GM23248 (cell line): Measurements from ENCODE around the gene E2F3. TPM values are rescaled to one million over a fixed set of nuclear protein-coding genes. Genes with fewer than 3 reads are reported as not detected.

Experiments
- DNase-seq: peaks from one replicate; pipeline ENCODE4 v3.0.0-alpha.2; 2015
- H2AFZ ChIP-seq: fragments of 200-600 bp; sonication (generic); 2 replicates; pipeline ENCODE4 v1.6.1; 2016; ENCODE audit warnings: antibody characterized with exemption
- H3F3A ChIP-seq: fragments of 200-600 bp; sonication (generic); 2 replicates; pipeline ENCODE4 v1.6.1; 2016; ENCODE audit warnings: mild to moderate bottlenecking, antibody characterized with exemption, mixed run types; ENCODE audit not compliant: insufficient read depth
- H3K27ac ChIP-seq: fragments of 200-600 bp; sonication (generic); 2 replicates; pipeline ENCODE4 v1.5.1; 2016; ENCODE audit warnings: mild to moderate bottlenecking
- H3K27me3 ChIP-seq: fragments of 200-600 bp; sonication (generic); replicated peaks from 2 replicates; pipeline ENCODE4 v1.6.1; 2016; ENCODE audit warnings: mild to moderate bottlenecking; ENCODE audit not compliant: insufficient read depth
- H3K36me3 ChIP-seq: fragments of 200-600 bp; sonication (generic); 2 replicates; pipeline ENCODE4 v1.6.1; 2016; ENCODE audit warnings: low read depth, mild to moderate bottlenecking
- H3K4me1 ChIP-seq: fragments of 200-600 bp; sonication (generic); 2 replicates; pipeline ENCODE4 v1.6.1; 2016; ENCODE audit warnings: mild to moderate bottlenecking; ENCODE audit not compliant: insufficient read depth
- H3K4me2 ChIP-seq: fragments of 200-600 bp; sonication (generic); one replicate; pipeline ENCODE4 v1.6.1; 2016; ENCODE audit warnings: mild to moderate bottlenecking; ENCODE audit not compliant: unreplicated experiment
- H3K4me3 ChIP-seq: fragments of 200-600 bp; sonication (generic); 2 replicates; pipeline ENCODE4 v1.5.1; 2016; ENCODE audit warnings: mild to moderate bottlenecking
- H3K79me2 ChIP-seq: fragments of 200-600 bp; sonication (generic); 2 replicates; pipeline ENCODE4 v1.6.1; 2016; ENCODE audit warnings: mild to moderate bottlenecking; ENCODE audit not compliant: insufficient read depth
- H3K9ac ChIP-seq: fragments of 200-600 bp; sonication (generic); 2 replicates; pipeline ENCODE4 v1.6.1; 2016; ENCODE audit warnings: mild to moderate bottlenecking
- H3K9me2 ChIP-seq: fragments of 200-600 bp; sonication (generic); 2 replicates; pipeline ENCODE4 v1.6.1; 2016; ENCODE audit warnings: mixed run types, mild to moderate bottlenecking, moderate library complexity; ENCODE audit not compliant: insufficient read depth
- H3K9me3 ChIP-seq: fragments of 200-600 bp; sonication (generic); one replicate; pipeline ENCODE4 v1.6.1; 2017; ENCODE audit warnings: low read depth
- H4K20me1 ChIP-seq: fragments of 200-600 bp; sonication (generic); 2 replicates; pipeline ENCODE4 v1.6.0; 2016; ENCODE audit not compliant: insufficient read depth
- EZH2 ChIP-seq: fragments of 200-600 bp; sonication (generic); IDR thresholded peaks from 2 replicates; pipeline ENCODE4 v1.6.1; 2018; ENCODE audit warnings: antibody characterized with exemption, mild to moderate bottlenecking; ENCODE audit not compliant: insufficient read depth, poor library complexity, severe bottlenecking
- EZH2phosphoT487 ChIP-seq: fragments of 200-600 bp; sonication (generic); IDR thresholded peaks from 2 replicates; pipeline ENCODE4 v1.6.1; 2018; ENCODE audit warnings: antibody characterized with exemption, moderate library complexity, mild to moderate bottlenecking, low read depth; ENCODE audit not compliant: insufficient read depth
- WGBS, 2 experiments: methylation state at CpG; one replicate each; pipeline ENCODE4 v1.1.6; 2015 to 2017; ENCODE audit warnings: low lambda C conversion rate in 2 of 2, low coverage in 1 of 2; ENCODE audit errors: missing lambda C conversion rate in 2 of 2; 5-methylcytosine and 5-hydroxymethylcytosine counted together
- in situ Hi-C: fragments of 300-500 bp; cut with MboI; formaldehyde crosslinking; loops from 2 replicates; pipeline ENCODE4 v1.15.0; 2020
- polyA plus RNA-seq: library from polyadenylated mRNA; unstranded; fragments of >200 nt; fragmentation: Nextera tagmentation; extraction: Ambion mirVana; gene quantifications from 2 replicates; pipeline ENCODE4 v1.2.1, GENCODE V29; 2016
- total RNA-seq: library from RNA; depleted of rRNA; stranded (reverse); fragments of >200 nt; shearing (Covaris generic); gene quantifications from 2 replicates; pipeline ENCODE4 v1.2.3, GENCODE V29; 2014

E2F3 gene
- total and polyA plus RNA-seq, 2 experiments from 2014 or later: 4.1 to 7.0 TPM

- no peaks in the 10 kb centered on the region for H3K9me2 ChIP-seq
- in situ Hi-C loops: no loop called here
- H3K4me3 ChIP-seq: no peak overlapping the region
- H3K27me3 ChIP-seq: no peaks in the 10 kb centered on the region
- peak overlapping the region; percentile 34 for H3K27ac ChIP-seq
- H2AFZ ChIP-seq: no peak overlapping the region
- H3K9ac ChIP-seq: no peak overlapping the region
- H3F3A ChIP-seq: peaks cover 7% of the 10 kb centered on the region; the same call in 1 of the 2 replicates
- peak; percentile 71 for DNase-seq
- 0 out of 2 replicates have a peak, but pooled peaks cover 22% of the 10 kb centered on the region for H3K4me1 ChIP-seq
- 80 to 85% methylated on average over 5 of the region's 5 CpGs for WGBS, 2 experiments
- no peak for TF ChIP-seq EZH2phosphoT487
- TF ChIP-seq EZH2: no peak
- H3K9me3 ChIP-seq: no peaks in the 10 kb centered on the region
- H3K36me3 ChIP-seq: peaks cover 3% of the 10 kb centered on the region; the same call in 1 of the 2 replicates
- H3K4me2 ChIP-seq: no peak overlapping the region
- peaks cover 100% of the 10 kb centered on the region for H3K79me2 ChIP-seq
- H4K20me1 ChIP-seq: 0 out of 2 replicates have a peak, but pooled peaks cover 4% of the 10 kb centered on the region
Observed at GRCh38 chr6:20444786-20445271, 43.1 kb downstream of the E2F3 start.

- H3K4me2 ChIP-seq: no peak overlapping the region
Observed at GRCh38 chr6:20447157-20447556, 45.5 kb downstream of the E2F3 start.

GRCh38 chr6:20447581-20448132, 46.0 kb downstream of the E2F3 start:
- in situ Hi-C loops: no loop called here
- WGBS, 2 experiments: 69 to 73% methylated on average over 4 of the region's 4 CpGs
- peak; percentile 17 for DNase-seq

More at GRCh38 chr6:20447157-20447556, 45.5 kb downstream of the E2F3 start:
- peaks cover 7% of the 10 kb centered on the region; the same call in 1 of the 2 replicates for H3F3A ChIP-seq
- 0 out of 2 replicates have a peak, but pooled peaks cover 7% of the 10 kb centered on the region for H3K4me1 ChIP-seq
- H4K20me1 ChIP-seq: 0 out of 2 replicates have a peak, but pooled peaks cover 4% of the 10 kb centered on the region
- no peak overlapping the region for H3K9ac ChIP-seq
- TF ChIP-seq EZH2: no peak
- TF ChIP-seq EZH2phosphoT487: no peak
- in situ Hi-C loops: no loop called here
- no peak overlapping the region for H2AFZ ChIP-seq
- no peaks in the 10 kb centered on the region for H3K9me2 ChIP-seq
- H3K27me3 ChIP-seq: no peaks in the 10 kb centered on the region
- 67% methylated on average over 3 of the region's 3 CpGs for WGBS, 2 experiments
- DNase-seq: no peak
- H3K27ac ChIP-seq: no peak overlapping the region
- H3K79me2 ChIP-seq: peaks cover 100% of the 10 kb centered on the region
- peaks cover 3% of the 10 kb centered on the region; the same call in 1 of the 2 replicates for H3K36me3 ChIP-seq
- H3K9me3 ChIP-seq: no peaks in the 10 kb centered on the region
- no peak overlapping the region for H3K4me3 ChIP-seq

GRCh38 chr6:20448828-20449227, 47.1 kb downstream of the E2F3 start:
- in situ Hi-C loops: no loop called here

More at GRCh38 chr6:20447581-20448132, 46.0 kb downstream of the E2F3 start:
- Histone ChIP-seq H4K20me1 (0 out of 2 replicates have a peak, but pooled peaks cover 4% of the 10 kb centered on the region), H3K9me3 (no peaks in the 10 kb centered on the region), H3K27me3 (no peaks in the 10 kb centered on the region), H3F3A (peaks cover 7% of the 10 kb centered on the region; the same call in 1 of the 2 replicates), H3K4me1 (0 out of 2 replicates have a peak, but pooled peaks cover 7% of the 10 kb centered on the region), H3K27ac (no peak overlapping the region), H3K4me3 (no peak overlapping the region), H3K4me2 (no peak overlapping the region), H2AFZ (no peak overlapping the region), H3K36me3 (peaks cover 3% of the 10 kb centered on the region; the same call in 1 of the 2 replicates), H3K79me2 (peaks cover 100% of the 10 kb centered on the region), H3K9me2 (no peaks in the 10 kb centered on the region), H3K9ac (no peak overlapping the region)
- TF ChIP-seq EZH2 (no peak), EZH2phosphoT487 (no peak)

More at GRCh38 chr6:20448828-20449227, 47.1 kb downstream of the E2F3 start:
- H4K20me1 ChIP-seq: peaks cover 4% of the 10 kb centered on the region; the same call in 1 of the 2 replicates
- peaks cover 7% of the 10 kb centered on the region; the same call in 1 of the 2 replicates for H3F3A ChIP-seq
- H3K4me1 ChIP-seq: 0 out of 2 replicates have a peak, but pooled peaks cover 7% of the 10 kb centered on the region
- no peaks in the 10 kb centered on the region for H3K9me2 ChIP-seq
- H3K36me3 ChIP-seq: peaks cover under 1% of the 10 kb centered on the region; the same call in 1 of the 2 replicates
- H3K4me2 ChIP-seq: no peak overlapping the region
- no peak for DNase-seq
- peaks cover 100% of the 10 kb centered on the region for H3K79me2 ChIP-seq
- WGBS, 2 experiments: 98 to 99% methylated on average over 2 of the region's 2 CpGs
- H3K9ac ChIP-seq: no peak overlapping the region
- H3K27me3 ChIP-seq: no peaks in the 10 kb centered on the region
- no peak overlapping the region for H3K4me3 ChIP-seq
- H3K27ac ChIP-seq: no peak overlapping the region
- no peak overlapping the region for H2AFZ ChIP-seq
- TF ChIP-seq EZH2phosphoT487 (no peak), EZH2 (no peak)
- H3K9me3 ChIP-seq: no peaks in the 10 kb centered on the region
